D721Med (cell line): ENCODE data around the gene RAD23B.

Experiments used
- DNase-seq: peaks from one replicate; pipeline ENCODE4 v3.0.0; 2011; ENCODE audit warnings: low spot score; ENCODE audit not compliant: insufficient read length
- FAIRE-seq: peaks from 2 replicates; lab custom pipeline; 2011; peaks lifted over from hg19 to GRCh38; lab: Jason Lieb, UNC
- TF ChIP-seq, protein P1 (sequence below): IDR thresholded peaks from 2 replicates; pipeline ENCODE4 v1.5.1; 2012; ENCODE audit warnings: mild to moderate bottlenecking, control low read depth; ENCODE audit not compliant: insufficient read depth; ENCODE audit errors: missing control alignments

Gene RAD23B

DNA sequence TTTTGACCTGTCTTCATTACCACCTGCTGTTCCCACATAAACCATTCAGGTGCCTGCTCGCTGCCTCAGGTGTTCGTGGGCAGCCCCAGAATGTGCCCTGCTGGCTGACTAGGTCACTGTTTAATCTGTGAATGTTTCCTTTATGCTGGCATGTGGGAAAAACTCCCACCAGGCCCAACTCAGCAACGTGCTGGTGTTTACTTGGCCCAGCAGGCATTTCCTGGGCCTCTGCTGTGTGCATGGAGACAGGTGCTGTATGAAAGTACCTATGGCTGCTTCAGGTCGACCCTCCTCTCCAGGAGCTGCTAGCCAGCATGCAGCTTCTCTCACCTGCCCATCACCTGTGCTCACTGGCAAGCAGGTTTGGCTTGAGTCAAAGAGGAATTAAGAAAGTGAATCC, 65.8 kb downstream of the RAD23B start:
- no peak for DNase-seq
- TF ChIP-seq, protein P1, sequence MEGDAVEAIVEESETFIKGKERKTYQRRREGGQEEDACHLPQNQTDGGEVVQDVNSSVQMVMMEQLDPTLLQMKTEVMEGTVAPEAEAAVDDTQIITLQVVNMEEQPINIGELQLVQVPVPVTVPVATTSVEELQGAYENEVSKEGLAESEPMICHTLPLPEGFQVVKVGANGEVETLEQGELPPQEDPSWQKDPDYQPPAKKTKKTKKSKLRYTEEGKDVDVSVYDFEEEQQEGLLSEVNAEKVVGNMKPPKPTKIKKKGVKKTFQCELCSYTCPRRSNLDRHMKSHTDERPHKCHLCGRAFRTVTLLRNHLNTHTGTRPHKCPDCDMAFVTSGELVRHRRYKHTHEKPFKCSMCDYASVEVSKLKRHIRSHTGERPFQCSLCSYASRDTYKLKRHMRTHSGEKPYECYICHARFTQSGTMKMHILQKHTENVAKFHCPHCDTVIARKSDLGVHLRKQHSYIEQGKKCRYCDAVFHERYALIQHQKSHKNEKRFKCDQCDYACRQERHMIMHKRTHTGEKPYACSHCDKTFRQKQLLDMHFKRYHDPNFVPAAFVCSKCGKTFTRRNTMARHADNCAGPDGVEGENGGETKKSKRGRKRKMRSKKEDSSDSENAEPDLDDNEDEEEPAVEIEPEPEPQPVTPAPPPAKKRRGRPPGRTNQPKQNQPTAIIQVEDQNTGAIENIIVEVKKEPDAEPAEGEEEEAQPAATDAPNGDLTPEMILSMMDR = no peak
- FAIRE-seq = no peak

DNA sequence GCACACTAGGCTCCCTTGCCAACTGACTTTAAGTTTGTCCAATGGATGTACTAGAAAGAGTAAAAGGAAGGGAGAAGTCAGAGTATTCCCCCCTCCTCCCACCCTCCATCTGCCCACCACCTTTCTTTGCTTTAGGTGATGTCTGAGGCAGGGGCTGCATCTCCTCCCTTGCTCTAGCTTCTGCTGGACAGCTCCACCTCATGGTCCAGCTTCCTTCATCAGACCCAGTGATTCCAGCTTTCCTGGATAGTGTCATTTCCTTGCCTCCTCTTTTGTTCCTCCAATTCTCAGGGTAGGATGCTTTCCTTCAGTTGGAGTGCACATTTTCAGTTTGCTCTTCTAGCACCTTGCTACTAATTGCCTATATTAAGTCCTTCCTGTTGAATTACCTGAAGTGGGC, 67.4 kb downstream of the RAD23B start:
- DNase-seq (no peak), FAIRE-seq (no peak)
- TF ChIP-seq, protein P1 = no peak

DNA sequence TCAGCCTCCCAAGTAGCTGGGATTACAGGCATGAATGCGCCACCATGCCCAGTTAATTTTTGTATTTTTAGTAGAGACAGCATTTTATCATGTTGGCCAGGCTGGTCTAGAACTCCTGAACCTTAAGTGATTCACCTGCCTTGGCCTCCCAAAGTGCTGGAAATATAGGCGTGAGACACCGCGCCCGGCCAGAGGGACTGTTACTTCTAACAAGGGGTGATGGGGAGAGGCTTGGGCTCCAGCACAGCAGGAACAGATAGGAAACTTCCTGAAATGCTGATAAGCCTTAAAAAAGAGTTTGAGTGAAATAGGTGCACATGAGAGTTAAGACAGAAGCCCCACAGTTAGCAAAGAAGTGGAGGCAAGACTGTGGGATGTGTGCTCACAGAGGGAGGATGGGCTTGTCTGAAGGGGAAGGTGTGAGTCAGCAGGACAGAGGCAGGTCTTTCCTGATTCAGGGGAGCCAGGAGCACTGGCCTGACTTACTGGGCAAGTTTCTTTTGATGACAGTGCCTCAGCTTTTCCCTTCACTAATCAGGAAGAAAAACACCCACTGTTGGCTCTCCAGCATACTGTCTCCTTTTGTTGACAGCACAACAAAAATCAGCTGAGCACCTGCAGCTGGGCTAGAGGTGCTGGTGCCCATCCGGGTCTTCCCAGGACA, 68.4 kb downstream of the RAD23B start:
- no peak for DNase-seq
- TF ChIP-seq, protein P1 = no peak
- no peak for FAIRE-seq

DNA sequence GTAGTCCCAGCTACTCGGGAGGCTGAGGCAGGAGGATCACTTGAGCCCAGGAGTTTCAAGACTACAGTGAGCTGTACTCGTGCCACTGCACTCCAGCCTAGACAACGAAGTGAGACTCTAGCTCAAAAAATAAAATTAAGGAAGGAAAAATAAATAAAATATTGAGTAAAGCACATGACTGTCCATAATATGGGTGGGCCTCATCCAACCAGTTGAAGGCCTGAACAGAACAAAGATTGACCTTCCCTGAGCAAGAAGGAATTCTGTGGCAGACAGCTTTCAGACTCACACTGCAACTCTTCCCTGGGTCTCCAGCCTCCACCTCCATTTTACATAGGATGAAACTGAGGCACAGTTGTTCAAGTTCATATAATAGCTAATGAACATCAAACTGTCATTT, 72.3 kb downstream of the RAD23B start:
- DNase-seq (no peak), FAIRE-seq (no peak)
- TF ChIP-seq, protein P1 = no peak

DNA sequence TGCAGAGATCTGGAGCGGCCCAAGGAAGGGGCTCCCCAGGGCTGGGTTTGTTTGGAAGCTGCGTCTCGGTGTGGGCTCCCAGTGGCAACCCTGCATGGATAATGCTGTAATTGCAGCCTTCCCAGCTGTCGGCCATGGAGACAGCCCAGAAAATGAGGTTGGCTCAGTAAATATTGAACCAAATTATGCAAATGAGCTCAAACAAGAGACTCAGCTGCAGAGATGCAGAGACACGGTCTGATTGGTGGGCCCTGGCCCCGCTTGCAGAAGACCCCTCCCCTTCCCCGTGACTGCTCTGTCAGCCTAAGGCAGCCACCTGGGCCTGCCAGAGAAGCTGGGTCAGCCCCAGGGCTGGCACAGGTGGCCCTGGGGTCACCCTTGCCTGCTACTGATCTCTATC, 75.9 kb downstream of the RAD23B start:
- TF ChIP-seq, protein P1 = no peak
- FAIRE-seq (no peak), DNase-seq (no peak)

DNA sequence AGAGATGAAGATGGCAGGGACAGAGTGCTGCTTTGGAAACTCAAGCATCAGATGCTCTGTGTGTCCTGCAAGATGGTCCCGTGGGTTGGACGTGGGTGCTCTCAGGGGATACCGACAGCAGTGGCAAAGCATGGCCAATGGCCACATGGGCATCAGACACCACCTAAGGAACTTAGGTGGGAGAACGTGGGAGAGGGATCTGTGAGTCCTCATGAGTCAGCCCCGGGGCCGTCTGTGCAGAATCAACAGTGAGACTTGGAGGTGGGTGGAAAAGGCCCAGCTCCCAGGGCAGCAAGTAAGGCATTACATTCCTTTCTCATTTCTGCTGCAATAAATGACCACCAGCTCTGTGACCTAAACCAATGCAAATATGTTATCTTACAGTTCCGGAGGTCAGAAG, 77.0 kb downstream of the RAD23B start:
- FAIRE-seq (no peak), DNase-seq (no peak)
- TF ChIP-seq, protein P1 = no peak

DNA sequence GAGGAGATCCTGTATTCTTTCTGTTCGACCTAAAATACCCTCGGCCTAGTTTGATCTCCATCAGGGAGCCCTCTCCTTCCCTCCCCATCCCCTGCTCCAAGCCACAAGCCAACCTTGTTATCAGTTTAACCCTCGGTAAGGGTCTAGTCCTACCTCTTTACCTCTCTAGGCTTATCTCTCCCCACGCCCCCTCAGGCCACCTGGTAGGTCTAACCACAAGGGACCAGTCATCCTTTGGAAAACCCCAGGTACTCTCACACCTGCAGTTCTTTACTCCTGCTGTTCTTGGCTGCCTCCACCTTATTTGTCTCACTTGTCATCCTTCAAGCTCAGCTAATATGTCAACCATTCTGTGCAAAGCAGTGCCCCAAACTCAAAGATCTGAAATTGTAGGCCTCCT, 78.7 kb downstream of the RAD23B start:
- FAIRE-seq (no peak), DNase-seq (no peak)
- TF ChIP-seq, protein P1 = no peak
